Stimulated activated CD4-positive, alpha-beta T cell treated with anti-CD3 and anti-CD28 coated beads, Interleukin-2, amount 100 ng/mL, for 48 hours (primary cell): Measurements from ENCODE around the gene ACTA2.
A peak's percentile ranks its signal among the peaks of the same experiment; 100 is the strongest.

Source experiments
- DNase-seq, 2 donors: peaks; one replicate each; pipeline ENCODE4 v3.0.0-alpha.2; 2020

ACTA2 gene

DNA sequence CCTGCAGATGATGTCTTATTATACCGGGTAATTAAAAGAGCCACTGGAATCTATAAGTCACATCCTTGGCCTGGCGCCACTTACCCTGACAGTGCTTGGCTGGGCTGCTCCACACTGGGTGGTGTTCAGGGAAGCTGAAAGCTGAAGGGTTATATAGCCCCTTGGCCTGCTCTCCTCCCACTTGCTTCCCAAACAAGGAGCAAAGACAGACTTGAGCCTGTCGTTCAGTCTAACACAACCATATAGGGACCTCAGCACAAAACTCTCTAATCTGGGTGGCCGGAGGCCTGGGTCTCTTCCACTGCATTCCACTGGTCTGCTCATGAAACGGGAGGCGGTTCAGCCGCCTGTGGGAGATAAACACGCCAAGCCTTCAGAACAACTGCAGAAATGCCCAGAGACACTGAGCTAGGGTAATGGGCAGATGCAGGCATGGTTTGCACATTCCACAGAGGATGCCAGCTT is at the start of gene ACTA2:
Gene ACTA2, minus strand, starts transcription at position 127 of the 465 bp plus-strand sequence. CDS start 3,843 bp downstream, outside the sequence.
- no peak for DNase-seq

DNA sequence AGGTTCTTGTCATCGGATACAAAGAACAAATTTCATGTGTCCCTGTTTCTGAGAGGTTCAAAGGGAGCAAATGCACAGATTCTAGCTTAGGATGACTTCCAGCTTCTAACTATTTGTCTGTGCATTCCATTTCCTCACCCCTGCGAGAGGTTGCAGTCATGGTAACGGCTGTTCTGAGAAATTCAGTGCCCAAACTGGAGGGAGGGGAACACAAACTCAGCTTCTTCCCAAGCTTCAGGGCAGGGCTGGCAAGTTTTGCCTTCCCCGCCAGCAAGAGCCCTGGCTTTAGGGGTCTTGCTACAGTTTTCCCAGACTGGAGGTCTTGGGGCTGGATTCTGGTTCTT is 49.1 kb upstream of the ACTA2 start:
- no peak for DNase-seq

DNA sequence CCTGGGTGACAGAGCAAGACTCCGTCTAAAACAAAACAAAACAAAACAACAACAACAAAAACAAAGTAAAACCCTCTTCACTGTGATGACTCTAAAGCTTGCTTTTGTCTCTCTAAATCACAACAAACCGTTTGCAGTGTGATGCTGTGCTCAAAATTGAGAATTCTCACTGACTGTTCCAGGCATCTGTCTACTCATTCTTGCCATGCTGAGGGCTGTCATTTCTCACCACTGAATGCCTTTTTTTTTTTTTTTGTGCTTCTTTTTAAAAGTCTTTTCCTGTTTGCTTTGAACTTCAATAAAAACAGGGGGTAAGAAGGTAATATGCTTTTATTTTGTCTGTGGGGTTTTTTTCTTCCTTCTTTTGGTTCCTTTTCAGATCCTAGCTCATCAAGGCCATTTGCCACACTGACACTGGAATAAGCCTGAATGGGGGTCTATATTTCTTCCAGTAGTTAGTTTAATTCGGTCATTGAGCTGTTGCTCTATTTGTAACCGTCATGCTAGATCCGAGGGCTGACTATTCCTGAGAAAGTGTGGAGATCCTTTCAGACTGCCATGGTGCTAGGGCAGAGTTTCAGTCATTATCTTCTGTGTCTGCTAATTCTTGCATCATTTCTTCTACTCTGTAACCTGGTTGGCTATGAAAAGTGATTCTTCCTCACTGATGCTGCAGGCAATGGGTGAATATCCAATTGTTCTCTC is 48.6 kb upstream of the ACTA2 start:
- DNase-seq, result no peak

DNA sequence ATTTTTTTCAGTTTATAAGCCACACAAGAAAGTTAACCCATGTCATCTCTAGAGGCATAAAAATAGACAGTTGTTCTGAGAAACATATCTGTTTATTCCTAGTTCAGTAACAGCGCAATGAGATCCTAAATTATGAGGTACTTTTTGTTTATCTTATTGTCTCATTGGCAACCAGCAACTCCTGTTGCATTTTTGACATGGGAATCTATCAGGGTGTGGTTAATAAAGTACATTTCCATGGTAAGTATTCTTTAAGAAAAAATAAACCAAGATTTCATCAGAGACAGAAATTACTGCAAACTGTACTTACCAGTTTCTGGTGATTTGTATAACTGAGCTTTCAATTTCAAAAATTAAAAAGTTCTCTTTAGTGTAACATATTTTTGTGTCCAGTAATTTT is 47.1 kb upstream of the ACTA2 start:
- no peak for DNase-seq

DNA sequence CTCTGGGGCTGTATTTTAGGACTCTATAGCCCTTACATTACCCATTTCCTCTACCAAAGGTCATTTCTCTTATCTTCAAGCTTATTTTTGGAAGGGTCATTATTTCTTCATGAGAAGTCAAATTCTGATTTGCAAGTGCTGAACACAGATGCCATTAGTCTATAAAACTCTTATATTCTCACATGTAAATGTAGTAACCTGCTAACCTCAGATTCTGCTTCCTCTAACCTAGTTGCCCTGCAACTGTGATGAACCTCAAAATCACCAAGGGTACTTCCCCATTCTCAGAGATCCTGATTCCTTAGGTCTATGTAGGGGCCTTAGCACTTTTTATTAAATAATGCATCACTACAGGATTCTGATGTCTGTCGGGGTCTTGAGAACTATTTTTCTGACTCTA is 44.4 kb upstream of the ACTA2 start:
- DNase-seq, result no peak

DNA sequence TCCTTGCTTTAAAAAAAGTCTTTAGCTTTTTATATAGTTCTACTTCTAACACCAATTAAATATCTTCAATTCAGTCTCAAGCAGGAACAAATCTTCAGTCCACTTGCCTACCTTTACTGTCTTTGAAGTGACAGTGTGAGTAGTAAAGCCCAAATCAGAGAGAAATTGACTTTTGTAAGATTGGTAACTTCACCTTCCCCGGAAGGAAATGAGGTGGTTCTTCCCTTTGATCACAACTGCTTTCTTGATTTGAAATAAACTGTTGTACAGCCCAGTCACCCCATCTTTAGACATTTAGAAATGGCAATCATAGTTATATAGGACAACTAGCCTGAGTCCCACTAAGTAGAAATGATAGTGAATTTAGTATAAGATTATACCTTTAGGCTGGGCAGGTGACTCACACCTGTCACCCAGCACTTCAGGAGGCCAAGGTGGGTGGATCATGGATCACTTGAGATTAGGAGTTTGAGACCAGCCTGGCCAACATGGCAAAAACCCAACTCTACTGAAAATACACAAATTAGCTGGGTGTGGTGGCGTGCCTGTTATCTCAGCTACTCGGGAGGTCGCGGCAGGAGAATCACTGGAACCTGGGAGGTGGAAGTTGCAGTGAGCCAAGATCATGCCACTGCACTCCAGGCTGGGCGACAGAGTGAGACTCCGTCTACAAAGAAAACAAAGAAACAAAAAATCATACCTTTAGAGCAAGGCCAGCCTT is 42.7 kb upstream of the ACTA2 start:
- DNase-seq, result no peak

DNA sequence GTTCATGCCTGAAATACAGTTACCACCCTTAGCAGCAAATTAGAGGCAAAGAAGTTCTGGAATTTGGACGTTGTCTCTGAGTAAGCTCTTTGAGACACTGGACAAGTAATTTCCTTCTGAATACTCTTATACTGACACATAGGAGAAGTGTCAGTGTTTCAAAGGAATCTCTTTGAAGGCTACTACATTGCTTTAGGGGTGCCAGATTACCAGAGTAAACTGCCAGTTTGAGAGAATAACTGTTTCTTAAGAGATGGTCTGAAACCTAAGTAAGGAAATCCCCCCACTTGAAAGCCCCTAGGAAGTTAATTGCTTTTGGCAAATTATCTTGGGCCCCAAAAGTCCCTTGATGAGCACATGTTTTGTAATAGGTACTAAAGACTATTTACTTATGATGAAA is 41.4 kb upstream of the ACTA2 start:
- no peak for DNase-seq

DNA sequence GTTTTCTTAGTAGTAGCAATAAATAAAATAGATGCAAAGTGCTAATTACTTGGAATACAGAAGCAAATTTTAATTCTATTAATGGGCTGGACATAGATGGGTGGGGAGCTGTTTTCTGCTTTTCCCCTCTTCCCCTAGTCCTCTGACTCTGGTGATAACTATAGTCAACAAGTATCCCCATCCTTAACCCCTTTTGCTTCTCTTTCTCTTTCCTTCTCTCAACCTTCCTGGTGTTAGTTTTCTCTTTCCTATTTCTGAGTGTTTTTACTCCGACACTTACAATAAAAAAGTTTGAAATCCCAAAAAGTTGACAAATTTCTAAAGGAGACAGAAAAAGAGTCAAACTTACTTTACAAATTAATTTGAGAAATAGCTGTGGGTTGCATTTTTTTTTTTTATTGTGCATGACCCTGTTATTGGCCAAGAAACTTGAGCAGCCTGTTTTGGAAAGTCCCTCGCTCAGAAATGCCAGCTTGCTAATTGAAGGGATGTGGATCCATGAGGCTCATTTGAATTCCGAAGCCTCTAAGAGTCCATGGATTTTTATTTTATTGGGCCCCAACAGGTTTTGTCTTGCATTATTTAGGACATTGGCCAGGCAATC is 40.5 kb upstream of the ACTA2 start:
- no peak for DNase-seq

DNA sequence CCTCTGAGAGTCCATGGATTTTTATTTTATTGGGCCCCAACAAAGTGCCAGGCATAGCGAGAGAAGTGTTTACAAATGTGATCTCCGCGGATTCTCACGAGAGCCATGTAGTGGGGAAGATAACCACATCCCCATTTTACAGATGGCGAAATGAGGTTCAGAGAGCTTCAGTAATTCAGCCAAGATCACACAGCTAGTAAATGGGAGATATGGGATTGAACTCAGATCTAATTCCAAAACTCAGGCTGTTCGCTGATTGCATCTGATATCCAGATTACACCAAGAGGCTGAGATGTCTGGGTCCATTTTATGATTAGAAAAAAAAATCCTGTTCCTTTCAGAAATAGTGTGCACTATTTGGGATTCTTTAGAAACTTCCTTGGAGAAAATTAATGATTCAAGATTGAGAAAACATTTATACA is 39.3 kb upstream of the ACTA2 start:
- DNase-seq, result no peak

DNA sequence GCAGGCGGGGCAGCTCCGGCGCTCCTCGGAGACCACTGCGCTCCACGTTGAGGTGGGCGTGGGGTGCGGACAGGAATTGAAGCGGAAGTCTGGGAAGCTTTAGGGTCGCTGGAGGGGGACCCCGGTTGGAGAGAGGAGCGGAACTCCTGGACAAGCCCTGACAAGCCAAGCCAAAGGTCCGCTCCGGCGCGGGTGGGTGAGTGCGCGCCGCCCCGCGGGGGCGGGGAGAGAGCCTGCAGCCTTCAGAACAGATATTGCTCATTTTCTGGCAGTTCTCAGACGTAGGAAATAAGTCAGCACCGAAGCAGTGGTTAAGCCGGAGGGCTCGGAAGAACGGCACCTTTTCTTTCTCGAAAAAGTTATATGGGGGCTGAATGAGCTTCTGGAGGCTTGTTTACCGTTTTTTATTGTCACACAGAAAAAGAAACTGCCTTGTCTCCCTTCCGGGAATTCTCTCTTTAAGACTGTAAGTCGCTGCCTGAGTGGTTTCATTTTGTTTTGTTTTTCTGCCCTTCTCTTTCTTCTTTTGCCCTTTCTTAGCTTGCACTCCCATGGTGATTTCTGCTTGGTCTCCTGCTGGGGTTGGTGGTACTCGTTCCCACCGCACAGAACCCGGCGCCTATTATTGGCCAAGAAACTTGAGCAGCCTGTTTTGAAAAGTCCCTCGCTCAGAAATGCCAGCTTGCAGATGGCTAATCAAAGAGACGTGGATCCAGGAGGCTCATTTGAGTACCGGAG is 38.8 kb upstream of the ACTA2 start:
- DNase-seq, result peak; percentile 69 to 70

DNA sequence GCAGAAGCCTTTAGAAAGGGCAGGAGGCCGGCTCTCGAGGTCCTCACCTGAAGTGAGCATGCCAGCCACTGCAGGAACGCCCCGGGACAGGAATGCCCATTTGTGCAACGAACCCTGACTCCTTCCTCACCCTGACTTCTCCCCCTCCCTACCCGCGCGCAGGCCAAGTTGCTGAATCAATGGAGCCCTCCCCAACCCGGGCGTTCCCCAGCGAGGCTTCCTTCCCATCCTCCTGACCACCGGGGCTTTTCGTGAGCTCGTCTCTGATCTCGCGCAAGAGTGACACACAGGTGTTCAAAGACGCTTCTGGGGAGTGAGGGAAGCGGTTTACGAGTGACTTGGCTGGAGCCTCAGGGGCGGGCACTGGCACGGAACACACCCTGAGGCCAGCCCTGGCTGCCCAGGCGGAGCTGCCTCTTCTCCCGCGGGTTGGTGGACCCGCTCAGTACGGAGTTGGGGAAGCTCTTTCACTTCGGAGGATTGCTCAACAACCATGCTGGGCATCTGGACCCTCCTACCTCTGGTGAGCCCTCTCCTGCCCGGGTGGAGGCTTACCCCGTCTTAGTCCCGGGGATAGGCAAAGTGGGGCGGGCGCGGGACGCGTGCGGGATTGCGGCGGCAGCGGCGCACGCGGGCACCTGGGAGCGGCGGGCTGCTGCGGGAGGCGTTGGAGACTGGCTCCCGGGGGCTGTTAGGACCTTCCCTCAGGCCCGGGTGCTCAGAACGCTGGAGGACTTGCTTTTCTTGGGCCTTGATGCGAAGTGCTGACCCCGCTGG is 38.0 kb upstream of the ACTA2 start, which contains the start of gene FAS:
Gene FAS, plus strand, starts transcription at position 415 of the 777 bp plus-strand sequence. Its CDS starts 79 bp downstream, at position 494.
- DNase-seq, result peak; percentile 64 to 66

DNA sequence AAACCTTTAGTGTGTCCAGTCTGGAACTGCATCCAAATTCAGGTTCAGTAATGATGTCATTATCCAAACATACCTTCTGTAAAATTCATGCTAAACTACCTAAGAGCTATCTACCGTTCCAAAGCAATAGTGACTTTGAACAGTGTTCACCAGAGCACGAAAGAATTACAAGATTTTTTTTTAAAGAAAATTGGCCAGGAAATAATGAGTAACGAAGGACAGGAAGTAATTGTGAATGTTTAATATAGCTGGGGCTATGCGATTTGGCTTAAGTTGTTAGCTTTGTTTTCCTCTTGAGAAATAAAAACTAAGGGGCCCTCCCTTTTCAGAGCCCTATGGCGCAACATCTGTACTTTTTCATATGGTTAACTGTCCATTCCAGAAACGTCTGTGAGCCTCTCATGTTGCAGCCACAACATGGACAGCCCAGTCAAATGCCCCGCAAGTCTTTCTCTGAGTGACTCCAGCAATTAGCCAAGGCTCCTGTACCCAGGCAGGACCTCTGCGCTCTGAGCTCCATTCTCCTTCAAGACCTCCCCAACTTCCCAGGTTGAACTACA is 37.3 kb upstream of the ACTA2 start:
- DNase-seq, result no peak

DNA sequence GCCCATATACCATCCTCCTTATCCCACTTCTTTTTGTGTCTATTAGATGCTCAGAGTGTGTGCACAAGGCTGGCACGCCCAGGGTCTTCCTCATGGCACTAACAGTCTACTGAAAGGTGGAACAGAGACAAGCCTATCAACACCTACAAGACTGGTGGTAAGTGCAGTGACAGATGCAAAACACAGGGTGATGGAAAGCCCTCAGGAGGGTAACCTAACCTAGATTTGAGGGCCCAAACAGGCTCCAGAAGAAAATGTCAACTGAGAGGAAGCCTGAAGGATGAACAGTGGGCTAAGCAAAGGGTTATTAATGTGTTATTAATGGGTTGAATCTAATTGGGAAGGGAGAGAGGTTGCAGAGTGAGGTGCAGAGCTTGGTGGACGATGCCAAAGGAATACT is 36.9 kb upstream of the ACTA2 start:
- DNase-seq, result no peak

DNA sequence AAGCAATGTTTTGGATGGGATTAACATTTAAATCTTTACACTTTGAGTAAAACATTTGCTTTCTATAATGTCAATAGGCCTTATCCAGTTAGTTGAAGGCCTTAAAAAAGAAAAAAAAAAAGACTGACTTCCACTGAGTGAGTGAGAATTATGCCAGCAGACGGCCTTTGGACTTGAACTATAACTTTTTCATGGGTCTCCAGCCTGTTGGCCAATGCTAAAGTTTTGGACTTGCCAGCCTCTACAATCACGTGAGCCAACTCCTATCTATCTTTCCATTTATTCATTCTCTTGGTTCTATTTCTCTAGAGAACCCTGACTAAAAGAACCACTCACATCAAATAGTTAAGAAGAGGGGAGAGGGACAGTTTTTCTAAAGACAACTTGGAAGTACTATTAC is 35.3 kb upstream of the ACTA2 start:
- DNase-seq, result no peak

DNA sequence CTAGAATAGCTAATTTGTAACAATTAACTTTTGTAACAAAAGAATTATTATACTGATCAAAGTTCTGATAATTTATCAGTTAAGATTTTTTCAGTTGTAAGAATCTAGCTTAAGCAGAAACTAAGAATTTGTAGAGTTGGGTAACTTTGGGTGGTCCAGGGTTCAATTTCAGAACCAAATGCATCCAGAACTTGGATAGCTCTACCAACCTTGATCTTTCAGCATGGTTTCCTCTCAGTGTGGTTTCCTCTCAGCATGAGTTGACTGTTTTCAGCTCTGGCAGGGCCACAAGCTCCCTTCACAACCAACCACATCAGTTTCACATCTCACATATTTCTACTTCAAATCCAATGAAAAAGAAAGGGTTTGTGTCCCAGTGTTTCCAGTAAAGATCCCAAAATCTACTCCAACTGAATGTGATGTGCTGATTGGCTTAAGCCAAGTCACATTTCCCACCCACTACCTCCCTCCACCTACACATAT is 34.7 kb upstream of the ACTA2 start:
- DNase-seq, result no peak

DNA sequence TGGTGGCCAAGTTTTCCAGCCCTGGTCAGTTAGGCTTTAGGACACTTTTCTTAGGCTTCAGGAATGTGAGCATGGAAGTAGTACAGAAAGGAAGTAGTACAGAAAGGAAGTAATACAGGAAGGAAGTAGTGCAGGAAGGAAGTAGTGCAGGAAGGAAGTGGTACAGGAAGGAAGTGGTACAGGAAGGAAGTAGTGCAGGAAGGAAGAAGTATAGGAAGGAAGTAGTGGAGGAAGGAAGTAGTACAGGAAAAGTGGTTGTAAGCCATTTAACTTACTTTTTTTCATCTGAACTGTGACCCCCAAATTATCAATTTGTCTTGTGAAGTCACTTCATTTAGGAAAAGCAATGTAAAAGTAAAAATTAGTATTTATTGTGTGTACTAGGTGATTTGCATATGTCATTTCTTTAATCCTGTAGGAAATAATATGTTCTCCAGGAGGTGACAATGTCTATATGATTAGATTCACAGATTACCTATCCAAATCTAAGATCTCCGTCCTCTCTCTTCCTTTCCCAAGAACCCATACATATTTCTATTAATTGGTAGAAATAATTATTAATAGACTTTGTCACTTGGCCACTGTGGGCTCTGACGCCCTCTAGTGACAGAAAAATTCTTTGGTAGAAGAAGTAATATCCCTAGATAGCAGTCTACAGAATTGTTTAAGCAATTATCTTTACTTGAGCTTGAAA is 34.1 kb upstream of the ACTA2 start:
- no peak for DNase-seq

DNA sequence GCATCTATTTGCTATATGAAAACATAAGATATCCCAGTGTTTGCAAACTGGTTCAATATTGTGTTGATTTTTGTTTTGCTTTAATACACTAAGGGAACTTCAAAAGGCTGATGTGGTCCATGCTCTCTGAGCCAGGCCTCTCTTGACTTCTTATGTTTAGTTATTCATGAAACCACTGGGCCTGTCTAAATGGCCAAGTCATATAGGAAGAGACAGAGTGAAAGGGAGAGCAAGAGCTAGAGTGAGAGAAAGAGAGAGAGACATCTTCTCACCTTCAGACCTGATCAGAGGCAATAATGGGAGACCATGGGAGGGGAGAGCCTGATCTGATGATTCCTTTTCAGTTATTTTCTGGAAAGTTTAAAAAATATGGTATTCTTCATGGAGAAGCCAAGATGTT is 32.0 kb upstream of the ACTA2 start:
- DNase-seq, result no peak

DNA sequence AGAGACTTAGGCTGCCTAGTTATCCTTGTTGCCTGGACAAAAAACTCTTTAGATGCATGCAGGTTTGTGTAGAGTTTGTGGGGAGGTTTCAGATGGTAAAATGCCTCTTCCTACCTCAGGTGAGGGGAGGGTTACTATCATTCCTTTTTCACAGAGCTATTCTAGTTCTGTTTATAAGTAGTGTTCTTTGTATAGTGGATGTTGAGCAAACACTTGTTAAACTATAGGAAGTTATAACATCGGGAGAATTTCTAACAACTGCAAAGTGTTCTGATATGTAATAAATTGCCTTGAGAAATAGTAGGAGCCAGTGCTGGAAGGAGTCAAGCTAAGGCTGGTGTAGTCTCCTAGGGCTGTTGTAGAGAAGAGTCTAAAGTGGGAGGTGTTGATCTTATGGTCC is 31.4 kb upstream of the ACTA2 start:
- DNase-seq, result no peak

DNA sequence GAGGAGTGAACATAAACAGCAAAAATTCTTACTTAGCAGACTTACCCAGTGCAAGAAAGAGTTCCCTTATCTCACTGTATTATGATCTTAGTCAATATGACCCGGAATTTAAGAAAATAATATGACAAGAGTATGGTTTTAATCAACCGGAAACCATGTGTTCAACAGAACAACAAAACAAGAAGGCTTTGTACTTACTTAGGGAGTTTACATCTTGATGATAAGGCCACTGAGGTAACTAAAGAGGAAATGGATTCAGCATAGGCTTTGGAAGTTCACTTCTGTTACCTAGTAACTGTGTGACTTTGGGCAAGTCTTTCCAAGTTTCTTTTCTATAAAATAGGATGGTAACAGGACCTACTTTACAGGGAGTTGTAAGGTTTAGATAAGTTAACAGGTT is 30.6 kb upstream of the ACTA2 start:
- no peak for DNase-seq

DNA sequence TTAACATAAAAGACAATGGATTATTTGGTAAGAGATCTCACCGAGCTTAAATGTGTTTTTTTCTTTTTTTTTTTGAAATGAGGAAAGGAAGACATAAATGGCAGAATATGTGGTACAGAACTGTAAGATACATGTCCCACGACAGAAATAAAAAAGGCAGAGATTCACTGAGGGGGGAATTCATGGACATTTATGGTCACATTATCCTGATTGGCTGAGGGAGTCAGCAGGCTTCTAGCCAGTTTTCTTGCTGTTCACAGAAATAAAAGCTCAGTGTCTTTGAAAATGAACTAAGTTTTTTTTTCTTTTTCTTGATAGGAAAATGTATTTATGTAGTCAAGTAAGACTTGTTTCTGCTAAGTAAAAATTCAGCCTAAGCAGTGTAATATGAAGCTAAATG is 29.8 kb upstream of the ACTA2 start:
- no peak for DNase-seq

DNA sequence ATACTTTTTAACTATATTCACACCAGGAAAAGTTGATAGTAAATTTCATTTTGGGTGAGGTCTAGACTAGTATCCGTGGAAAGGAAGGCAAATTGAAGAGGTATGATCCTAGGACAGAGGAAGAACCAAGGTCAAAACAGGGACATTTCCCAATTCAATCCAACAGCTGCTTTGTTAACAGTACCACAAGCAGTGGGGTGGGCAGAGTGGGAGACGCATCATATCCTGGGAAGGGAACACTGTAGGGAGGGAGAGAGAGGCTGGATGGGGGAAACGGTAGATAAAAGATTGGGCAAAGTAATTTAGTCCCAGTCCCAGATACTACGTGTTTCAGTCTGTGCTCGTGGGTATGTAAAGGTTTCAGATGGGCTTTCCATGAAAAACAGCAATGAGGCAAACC is 28.9 kb upstream of the ACTA2 start:
- no peak for DNase-seq
